ENCODE results near the gene PCDHGA4.

Gene PCDHGA4

DNA sequence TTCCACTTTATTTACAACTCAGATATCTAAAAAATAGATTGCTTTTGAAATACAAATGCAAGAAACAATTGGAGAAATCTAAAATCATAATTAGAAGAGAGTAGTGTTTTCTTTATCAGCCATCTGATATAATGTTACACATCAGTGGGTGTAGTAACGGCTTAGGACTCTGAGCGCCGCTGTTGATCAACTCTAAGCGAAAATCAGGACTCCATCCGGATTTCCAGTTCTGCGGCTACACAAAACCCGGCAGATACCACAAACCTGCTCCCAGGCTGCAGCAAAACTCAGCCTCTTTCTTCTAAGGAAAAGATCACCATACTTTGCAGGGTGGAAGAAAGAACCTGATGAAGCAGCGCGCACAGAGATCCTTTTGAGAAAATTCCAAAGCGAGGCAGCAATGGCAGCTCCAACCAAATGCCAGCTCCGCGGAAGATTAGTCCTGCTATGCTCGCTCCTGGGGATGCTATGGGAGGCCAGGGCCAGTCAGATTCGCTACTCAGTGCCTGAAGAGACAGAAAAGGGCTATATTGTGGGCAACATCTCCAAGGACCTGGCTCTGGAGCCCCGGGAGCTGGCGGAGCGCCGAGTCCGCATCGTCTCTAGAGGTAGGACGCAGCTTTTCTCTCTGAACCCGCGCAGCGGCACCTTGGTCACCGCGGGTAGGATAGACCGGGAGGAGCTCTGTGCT lies 47.9 kb downstream of the PCDHGA4 start, which contains the start of gene PCDHGA9:
Gene PCDHGA9, plus strand, starts transcription at position 226 of the 691 bp plus-strand sequence. Its CDS starts 175 bp downstream, at position 401.
- TF ChIP-seq HOXD13 (CRISPR knock-in tag; IDR thresholded peaks at IDR 0.05; ENCODE audit: borderline replicate concordance), result no peak
- TF ChIP-seq ZNF202 (tag by site-specific recombination; IDR thresholded peaks at IDR 0.05; ENCODE audit: borderline replicate concordance), result no peak
- no peak for TF ChIP-seq ZNF274 (IDR thresholded peaks at IDR 0.05; ENCODE audit: low read length)
- TF ChIP-seq ZNF274 (tag by site-specific recombination; IDR thresholded peaks at IDR 0.05; ENCODE audit: borderline replicate concordance), result no peak
- TF ChIP-seq ZNF555 (tag by site-specific recombination; conservative IDR thresholded peaks at IDR 0.05), result no peak
- no peak for TF ChIP-seq ZNF184 (tag by site-specific recombination; IDR thresholded peaks at IDR 0.05)
- no peak for TF ChIP-seq KLF8 (tag by site-specific recombination; IDR thresholded peaks at IDR 0.05)
- TF ChIP-seq ZNF239 (tag by site-specific recombination; IDR thresholded peaks at IDR 0.05), result no peak
- TF ChIP-seq GLI2 (tag by site-specific recombination; IDR thresholded peaks at IDR 0.05; ENCODE audit: borderline replicate concordance, low read depth), result no peak
- TF ChIP-seq ZNF544 (tag by site-specific recombination; IDR thresholded peaks at IDR 0.05), result no peak
- TF ChIP-seq ZBTB26 (tag by site-specific recombination; optimal IDR thresholded peaks at IDR 0.05), result no peak
- TF ChIP-seq, protein P1, sequence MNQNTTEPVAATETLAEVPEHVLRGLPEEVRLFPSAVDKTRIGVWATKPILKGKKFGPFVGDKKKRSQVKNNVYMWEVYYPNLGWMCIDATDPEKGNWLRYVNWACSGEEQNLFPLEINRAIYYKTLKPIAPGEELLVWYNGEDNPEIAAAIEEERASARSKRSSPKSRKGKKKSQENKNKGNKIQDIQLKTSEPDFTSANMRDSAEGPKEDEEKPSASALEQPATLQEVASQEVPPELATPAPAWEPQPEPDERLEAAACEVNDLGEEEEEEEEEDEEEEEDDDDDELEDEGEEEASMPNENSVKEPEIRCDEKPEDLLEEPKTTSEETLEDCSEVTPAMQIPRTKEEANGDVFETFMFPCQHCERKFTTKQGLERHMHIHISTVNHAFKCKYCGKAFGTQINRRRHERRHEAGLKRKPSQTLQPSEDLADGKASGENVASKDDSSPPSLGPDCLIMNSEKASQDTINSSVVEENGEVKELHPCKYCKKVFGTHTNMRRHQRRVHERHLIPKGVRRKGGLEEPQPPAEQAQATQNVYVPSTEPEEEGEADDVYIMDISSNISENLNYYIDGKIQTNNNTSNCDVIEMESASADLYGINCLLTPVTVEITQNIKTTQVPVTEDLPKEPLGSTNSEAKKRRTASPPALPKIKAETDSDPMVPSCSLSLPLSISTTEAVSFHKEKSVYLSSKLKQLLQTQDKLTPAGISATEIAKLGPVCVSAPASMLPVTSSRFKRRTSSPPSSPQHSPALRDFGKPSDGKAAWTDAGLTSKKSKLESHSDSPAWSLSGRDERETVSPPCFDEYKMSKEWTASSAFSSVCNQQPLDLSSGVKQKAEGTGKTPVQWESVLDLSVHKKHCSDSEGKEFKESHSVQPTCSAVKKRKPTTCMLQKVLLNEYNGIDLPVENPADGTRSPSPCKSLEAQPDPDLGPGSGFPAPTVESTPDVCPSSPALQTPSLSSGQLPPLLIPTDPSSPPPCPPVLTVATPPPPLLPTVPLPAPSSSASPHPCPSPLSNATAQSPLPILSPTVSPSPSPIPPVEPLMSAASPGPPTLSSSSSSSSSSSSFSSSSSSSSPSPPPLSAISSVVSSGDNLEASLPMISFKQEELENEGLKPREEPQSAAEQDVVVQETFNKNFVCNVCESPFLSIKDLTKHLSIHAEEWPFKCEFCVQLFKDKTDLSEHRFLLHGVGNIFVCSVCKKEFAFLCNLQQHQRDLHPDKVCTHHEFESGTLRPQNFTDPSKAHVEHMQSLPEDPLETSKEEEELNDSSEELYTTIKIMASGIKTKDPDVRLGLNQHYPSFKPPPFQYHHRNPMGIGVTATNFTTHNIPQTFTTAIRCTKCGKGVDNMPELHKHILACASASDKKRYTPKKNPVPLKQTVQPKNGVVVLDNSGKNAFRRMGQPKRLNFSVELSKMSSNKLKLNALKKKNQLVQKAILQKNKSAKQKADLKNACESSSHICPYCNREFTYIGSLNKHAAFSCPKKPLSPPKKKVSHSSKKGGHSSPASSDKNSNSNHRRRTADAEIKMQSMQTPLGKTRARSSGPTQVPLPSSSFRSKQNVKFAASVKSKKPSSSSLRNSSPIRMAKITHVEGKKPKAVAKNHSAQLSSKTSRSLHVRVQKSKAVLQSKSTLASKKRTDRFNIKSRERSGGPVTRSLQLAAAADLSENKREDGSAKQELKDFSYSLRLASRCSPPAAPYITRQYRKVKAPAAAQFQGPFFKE (tag by site-specific recombination; IDR thresholded peaks at IDR 0.05; ENCODE audit: borderline replicate concordance), result no peak
- TF ChIP-seq ZNF514 (tag by site-specific recombination; IDR thresholded peaks at IDR 0.05), result no peak
- TF ChIP-seq ZNF768 (tag by site-specific recombination; IDR thresholded peaks at IDR 0.05), result no peak
- TF ChIP-seq, protein P2, sequence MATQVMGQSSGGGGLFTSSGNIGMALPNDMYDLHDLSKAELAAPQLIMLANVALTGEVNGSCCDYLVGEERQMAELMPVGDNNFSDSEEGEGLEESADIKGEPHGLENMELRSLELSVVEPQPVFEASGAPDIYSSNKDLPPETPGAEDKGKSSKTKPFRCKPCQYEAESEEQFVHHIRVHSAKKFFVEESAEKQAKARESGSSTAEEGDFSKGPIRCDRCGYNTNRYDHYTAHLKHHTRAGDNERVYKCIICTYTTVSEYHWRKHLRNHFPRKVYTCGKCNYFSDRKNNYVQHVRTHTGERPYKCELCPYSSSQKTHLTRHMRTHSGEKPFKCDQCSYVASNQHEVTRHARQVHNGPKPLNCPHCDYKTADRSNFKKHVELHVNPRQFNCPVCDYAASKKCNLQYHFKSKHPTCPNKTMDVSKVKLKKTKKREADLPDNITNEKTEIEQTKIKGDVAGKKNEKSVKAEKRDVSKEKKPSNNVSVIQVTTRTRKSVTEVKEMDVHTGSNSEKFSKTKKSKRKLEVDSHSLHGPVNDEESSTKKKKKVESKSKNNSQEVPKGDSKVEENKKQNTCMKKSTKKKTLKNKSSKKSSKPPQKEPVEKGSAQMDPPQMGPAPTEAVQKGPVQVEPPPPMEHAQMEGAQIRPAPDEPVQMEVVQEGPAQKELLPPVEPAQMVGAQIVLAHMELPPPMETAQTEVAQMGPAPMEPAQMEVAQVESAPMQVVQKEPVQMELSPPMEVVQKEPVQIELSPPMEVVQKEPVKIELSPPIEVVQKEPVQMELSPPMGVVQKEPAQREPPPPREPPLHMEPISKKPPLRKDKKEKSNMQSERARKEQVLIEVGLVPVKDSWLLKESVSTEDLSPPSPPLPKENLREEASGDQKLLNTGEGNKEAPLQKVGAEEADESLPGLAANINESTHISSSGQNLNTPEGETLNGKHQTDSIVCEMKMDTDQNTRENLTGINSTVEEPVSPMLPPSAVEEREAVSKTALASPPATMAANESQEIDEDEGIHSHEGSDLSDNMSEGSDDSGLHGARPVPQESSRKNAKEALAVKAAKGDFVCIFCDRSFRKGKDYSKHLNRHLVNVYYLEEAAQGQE (tag by site-specific recombination; IDR thresholded peaks at IDR 0.05), result no peak
- TF ChIP-seq, protein P3, sequence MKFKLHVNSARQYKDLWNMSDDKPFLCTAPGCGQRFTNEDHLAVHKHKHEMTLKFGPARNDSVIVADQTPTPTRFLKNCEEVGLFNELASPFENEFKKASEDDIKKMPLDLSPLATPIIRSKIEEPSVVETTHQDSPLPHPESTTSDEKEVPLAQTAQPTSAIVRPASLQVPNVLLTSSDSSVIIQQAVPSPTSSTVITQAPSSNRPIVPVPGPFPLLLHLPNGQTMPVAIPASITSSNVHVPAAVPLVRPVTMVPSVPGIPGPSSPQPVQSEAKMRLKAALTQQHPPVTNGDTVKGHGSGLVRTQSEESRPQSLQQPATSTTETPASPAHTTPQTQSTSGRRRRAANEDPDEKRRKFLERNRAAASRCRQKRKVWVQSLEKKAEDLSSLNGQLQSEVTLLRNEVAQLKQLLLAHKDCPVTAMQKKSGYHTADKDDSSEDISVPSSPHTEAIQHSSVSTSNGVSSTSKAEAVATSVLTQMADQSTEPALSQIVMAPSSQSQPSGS (tag by site-specific recombination; IDR thresholded peaks at IDR 0.05; ENCODE audit: low read depth), result no peak
- TF ChIP-seq, protein P4, sequence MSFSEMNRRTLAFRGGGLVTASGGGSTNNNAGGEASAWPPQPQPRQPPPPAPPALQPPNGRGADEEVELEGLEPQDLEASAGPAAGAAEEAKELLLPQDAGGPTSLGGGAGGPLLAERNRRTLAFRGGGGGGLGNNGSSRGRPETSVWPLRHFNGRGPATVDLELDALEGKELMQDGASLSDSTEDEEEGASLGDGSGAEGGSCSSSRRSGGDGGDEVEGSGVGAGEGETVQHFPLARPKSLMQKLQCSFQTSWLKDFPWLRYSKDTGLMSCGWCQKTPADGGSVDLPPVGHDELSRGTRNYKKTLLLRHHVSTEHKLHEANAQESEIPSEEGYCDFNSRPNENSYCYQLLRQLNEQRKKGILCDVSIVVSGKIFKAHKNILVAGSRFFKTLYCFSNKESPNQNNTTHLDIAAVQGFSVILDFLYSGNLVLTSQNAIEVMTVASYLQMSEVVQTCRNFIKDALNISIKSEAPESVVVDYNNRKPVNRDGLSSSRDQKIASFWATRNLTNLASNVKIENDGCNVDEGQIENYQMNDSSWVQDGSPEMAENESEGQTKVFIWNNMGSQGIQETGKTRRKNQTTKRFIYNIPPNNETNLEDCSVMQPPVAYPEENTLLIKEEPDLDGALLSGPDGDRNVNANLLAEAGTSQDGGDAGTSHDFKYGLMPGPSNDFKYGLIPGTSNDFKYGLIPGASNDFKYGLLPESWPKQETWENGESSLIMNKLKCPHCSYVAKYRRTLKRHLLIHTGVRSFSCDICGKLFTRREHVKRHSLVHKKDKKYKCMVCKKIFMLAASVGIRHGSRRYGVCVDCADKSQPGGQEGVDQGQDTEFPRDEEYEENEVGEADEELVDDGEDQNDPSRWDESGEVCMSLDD (tag by site-specific recombination; IDR thresholded peaks at IDR 0.05), result no peak
- no peak for TF ChIP-seq BCL11A (tag by site-specific recombination; IDR thresholded peaks at IDR 0.05; ENCODE audit: low read depth)
- no peak for TF ChIP-seq YY2 (tag by site-specific recombination; IDR thresholded peaks at IDR 0.05)
- no peak for TF ChIP-seq ZBTB8A (tag by site-specific recombination; IDR thresholded peaks at IDR 0.05)
- Histone ChIP-seq H3K27ac (ENCODE audit: extremely low read depth, low read depth, low read length) (no peak within 1 kb of the TSS), H3K9me3 (ENCODE audit: control insufficient read depth, insufficient read depth, low read depth, low read length) (no peaks in the 10 kb centered on the region; the same call in 1 of the 2 replicates), H3K4me3 (ENCODE audit: low read depth, low read length) (no peak within 1 kb of the TSS), H3K36me3 (ENCODE audit: control insufficient read depth in 2 of 2, insufficient read depth in 1 of 2, low read length in 2 of 2) (no peaks in the 10 kb centered on the region), H3K4me1 (ENCODE audit: control insufficient read depth, insufficient read depth, low read length) (no peaks in the 10 kb centered on the region)
- POLR2A ChIA-PET, result no interaction called here
- CTCF ChIA-PET, result interaction anchor here (0.8 kb wide), 2 partner anchors 20 to 155 kb away, joined by 3 to 4 read pairs; partner anchors contain the start of gene PCDHGA7

All from HEK293 (cell line).